GM21423 (cell line): ENCODE results near the gene RGS17.

Experiments
- ATAC-seq: cut with Tn5 transposase; IDR thresholded peaks from one replicate; pipeline ENCODE4 v1.9.1; 2021; ENCODE audit warnings: mild to moderate bottlenecking, moderate library complexity; ENCODE audit not compliant: unreplicated experiment

RGS17 gene

GRCh38 chr6:152959333-152959732 is 171.7 kb downstream of the RGS17 start:
- ATAC-seq, result no peak

- no peak for ATAC-seq
Measured at GRCh38 chr6:152957796-152958195, 173.3 kb downstream of the RGS17 start.
